Skeletal muscle satellite cell (primary cell): ENCODE measurements around the gene MED12.
"Not testable (repeated sequence)": the region's sequence is repeated elsewhere in the genome, so short reads cannot be mapped to it uniquely, and the experiment has no call there.

Experiments used
- H3K27me3 ChIP-seq: 2 replicates; pipeline ENCODE4 v1.7.0; 2013; ENCODE audit warnings: low read length; ENCODE audit not compliant: control insufficient read depth, insufficient read depth
- H3K36me3 ChIP-seq: 2 replicates; pipeline ENCODE4 v1.7.0; 2013; ENCODE audit warnings: mild to moderate bottlenecking, control low read depth, low read length; ENCODE audit not compliant: insufficient read depth
- H3K4me1 ChIP-seq: 2 replicates; pipeline ENCODE4 v1.7.0; 2013; ENCODE audit warnings: low read length; ENCODE audit not compliant: control insufficient read depth, insufficient read depth
- H3K4me2 ChIP-seq: 2 replicates; pipeline ENCODE4 v1.7.0; 2013; ENCODE audit warnings: mild to moderate bottlenecking, low read length
- H3K4me3 ChIP-seq: 2 replicates; pipeline ENCODE4 v1.7.0; 2013; ENCODE audit warnings: low read length
- H3K9ac ChIP-seq: 2 replicates; pipeline ENCODE4 v1.7.0; 2013; ENCODE audit warnings: mild to moderate bottlenecking, low read depth, low read length, moderate library complexity
- H3K9me3 ChIP-seq: replicated peaks from 2 replicates; pipeline ENCODE4 v1.7.0; 2013; ENCODE audit warnings: mild to moderate bottlenecking, control low read depth, low read length

The MED12 gene

GRCh38 chrX:71167031-71167781 is 48.8 kb downstream of the MED12 start:
- H3K4me1 ChIP-seq, result no peaks in the 10 kb centered on the region
- no peaks in the 10 kb centered on the region for H3K36me3 ChIP-seq
- H3K4me3 ChIP-seq, result no peak overlapping the region
- no peak overlapping the region for H3K9ac ChIP-seq
- H3K4me2 ChIP-seq, result no peak overlapping the region
- H3K27me3 ChIP-seq, result peaks cover 25% of the 10 kb centered on the region
- no peaks in the 10 kb centered on the region for H3K9me3 ChIP-seq

- Histone ChIP-seq H3K27me3 (peaks cover 20% of the 10 kb centered on the region), H3K4me2 (no peak overlapping the region), H3K36me3 (no peaks in the 10 kb centered on the region), H3K4me3 (no peak overlapping the region), H3K9me3 (no peaks in the 10 kb centered on the region), H3K4me1 (no peaks in the 10 kb centered on the region), H3K9ac (no peak overlapping the region)
Measured at GRCh38 chrX:71168134-71168533, 49.7 kb downstream of the MED12 start.

GRCh38 chrX:71169586-71169985 is 51.2 kb downstream of the MED12 start:
- H3K4me1 ChIP-seq, result no peaks in the 10 kb centered on the region
- no peaks in the 10 kb centered on the region for H3K36me3 ChIP-seq
- no peaks in the 10 kb centered on the region for H3K9me3 ChIP-seq
- no peak overlapping the region for H3K4me3 ChIP-seq
- H3K27me3 ChIP-seq, result peaks cover 15% of the 10 kb centered on the region
- no peak overlapping the region for H3K4me2 ChIP-seq
- H3K9ac ChIP-seq, result no peak overlapping the region

GRCh38 chrX:71170660-71171059 is 52.3 kb downstream of the MED12 start:
- no peaks in the 10 kb centered on the region for H3K9me3 ChIP-seq
- peaks cover 10% of the 10 kb centered on the region for H3K27me3 ChIP-seq
- H3K4me3 ChIP-seq, result no peak overlapping the region
- H3K9ac ChIP-seq, result no peak overlapping the region
- no peaks in the 10 kb centered on the region for H3K36me3 ChIP-seq
- H3K4me1 ChIP-seq, result no peaks in the 10 kb centered on the region
- no peak overlapping the region for H3K4me2 ChIP-seq

GRCh38 chrX:71171110-71171801 is 52.9 kb downstream of the MED12 start:
- Histone ChIP-seq H3K27me3 (peaks cover 10% of the 10 kb centered on the region), H3K4me2 (no peak overlapping the region), H3K9me3 (no peaks in the 10 kb centered on the region), H3K4me3 (no peak overlapping the region), H3K9ac (no peak overlapping the region), H3K4me1 (no peaks in the 10 kb centered on the region), H3K36me3 (no peaks in the 10 kb centered on the region)

- no peak overlapping the region for H3K9ac ChIP-seq
- H3K4me2 ChIP-seq, result no peak overlapping the region
- H3K4me3 ChIP-seq, result no peak overlapping the region
- H3K9me3 ChIP-seq, result no peaks in the 10 kb centered on the region
- H3K36me3 ChIP-seq, result no peaks in the 10 kb centered on the region
- H3K27me3 ChIP-seq, result peaks cover 10% of the 10 kb centered on the region
- no peaks in the 10 kb centered on the region for H3K4me1 ChIP-seq
Measured at GRCh38 chrX:71173440-71173839, 55.0 kb downstream of the MED12 start.

- Histone ChIP-seq H3K36me3 (no peaks in the 10 kb centered on the region), H3K27me3 (peaks cover 10% of the 10 kb centered on the region), H3K9ac (no peak overlapping the region), H3K4me2 (no peak overlapping the region), H3K9me3 (no peaks in the 10 kb centered on the region), H3K4me1 (no peaks in the 10 kb centered on the region), H3K4me3 (no peak overlapping the region)
Measured at GRCh38 chrX:71174795-71175194, 56.4 kb downstream of the MED12 start.

- Histone ChIP-seq H3K4me2 (no peak overlapping the region), H3K27me3 (peaks cover 10% of the 10 kb centered on the region), H3K36me3 (no peaks in the 10 kb centered on the region), H3K4me1 (no peaks in the 10 kb centered on the region), H3K4me3 (no peak overlapping the region), H3K9me3 (no peaks in the 10 kb centered on the region), H3K9ac (no peak overlapping the region)
Measured at GRCh38 chrX:71175531-71175930, 57.1 kb downstream of the MED12 start.

- no peak overlapping the region for H3K4me2 ChIP-seq
- no peak overlapping the region for H3K4me3 ChIP-seq
- no peaks in the 10 kb centered on the region for H3K36me3 ChIP-seq
- H3K27me3 ChIP-seq, result peaks cover 10% of the 10 kb centered on the region
- no peaks in the 10 kb centered on the region for H3K9me3 ChIP-seq
- H3K4me1 ChIP-seq, result no peaks in the 10 kb centered on the region
- no peak overlapping the region for H3K9ac ChIP-seq
Measured at GRCh38 chrX:71177327-71177726, 58.9 kb downstream of the MED12 start.

- peaks cover 8% of the 10 kb centered on the region for H3K27me3 ChIP-seq
- H3K36me3 ChIP-seq, result no peaks in the 10 kb centered on the region
- no peak overlapping the region for H3K4me3 ChIP-seq
- no peaks in the 10 kb centered on the region for H3K9me3 ChIP-seq
- H3K4me1 ChIP-seq, result no peaks in the 10 kb centered on the region
- no peak overlapping the region for H3K4me2 ChIP-seq
- no peak overlapping the region for H3K9ac ChIP-seq
Measured at GRCh38 chrX:71178908-71179307, 60.5 kb downstream of the MED12 start.

- H3K27me3 ChIP-seq, H3K9me3 ChIP-seq, H3K4me1 ChIP-seq, H3K4me2 ChIP-seq, H3K36me3 ChIP-seq, H3K9ac ChIP-seq, H3K4me3 ChIP-seq: not testable (repeated sequence)
Measured at GRCh38 chrX:71180579-71181265, 62.3 kb downstream of the MED12 start.
